GM21381 (cell line): ENCODE measurements around the gene VAT1L.
A peak's percentile ranks its signal among the peaks of the same experiment; 100 is the strongest.

Experiments
- ATAC-seq: cut with Tn5 transposase; IDR thresholded peaks from one replicate; pipeline ENCODE4 v1.9.1; 2021; ENCODE audit warnings: mild to moderate bottlenecking, moderate library complexity; ENCODE audit not compliant: unreplicated experiment

Gene VAT1L

GRCh38 chr16:77868052-77868451 is 79.7 kb downstream of the VAT1L start:
- peak; percentile 15 for ATAC-seq

GRCh38 chr16:77868478-77868877 is 80.1 kb downstream of the VAT1L start:
- peak; percentile 86 for ATAC-seq

DNA sequence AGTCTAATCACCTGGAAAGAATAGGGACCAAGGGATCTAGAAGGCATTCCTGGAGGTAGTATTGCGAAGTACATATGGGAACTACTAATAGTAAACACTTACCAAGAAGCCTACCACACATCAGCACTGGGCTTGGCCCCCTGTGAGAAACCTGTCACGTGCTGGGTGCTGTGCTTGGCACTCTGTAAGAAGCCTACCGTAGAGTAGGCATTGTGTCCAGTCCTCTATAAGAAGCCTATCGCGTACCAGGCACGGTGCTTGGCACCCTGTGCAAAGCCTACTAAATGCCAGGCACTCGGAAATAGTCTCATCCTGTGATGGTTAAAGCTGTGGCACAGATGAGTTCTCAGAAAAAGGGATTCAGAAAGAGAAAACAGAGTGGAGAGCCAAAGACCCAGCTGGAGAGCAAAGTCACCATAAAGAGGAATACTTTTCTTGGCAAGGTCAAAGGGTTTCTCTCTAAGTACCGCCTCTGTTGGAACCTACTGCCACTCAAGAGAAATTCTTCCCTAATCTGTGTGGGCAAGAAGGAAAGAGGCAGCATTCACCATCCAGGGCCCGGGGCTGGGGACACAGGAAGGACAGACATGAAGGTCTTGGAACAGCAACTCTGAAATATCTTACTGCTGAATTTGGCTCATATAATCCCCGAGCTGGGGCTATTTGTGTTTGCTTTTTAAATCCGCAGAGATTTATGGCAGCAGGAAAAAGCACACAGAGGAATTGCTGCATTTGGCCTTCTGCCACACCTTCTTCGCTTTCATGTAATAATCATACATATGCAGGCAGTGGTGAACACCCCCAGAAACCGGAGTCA is 81.8 kb downstream of the VAT1L start:
- no peak for ATAC-seq

- no peak for ATAC-seq
Observed at GRCh38 chr16:77871932-77872331, 83.6 kb downstream of the VAT1L start.

GRCh38 chr16:77873066-77873465 is 84.7 kb downstream of the VAT1L start:
- ATAC-seq = no peak

- ATAC-seq = no peak
Observed at GRCh38 chr16:77874347-77874746, 86.0 kb downstream of the VAT1L start.

- ATAC-seq = no peak
Observed at GRCh38 chr16:77876776-77877175, 88.4 kb downstream of the VAT1L start.

DNA sequence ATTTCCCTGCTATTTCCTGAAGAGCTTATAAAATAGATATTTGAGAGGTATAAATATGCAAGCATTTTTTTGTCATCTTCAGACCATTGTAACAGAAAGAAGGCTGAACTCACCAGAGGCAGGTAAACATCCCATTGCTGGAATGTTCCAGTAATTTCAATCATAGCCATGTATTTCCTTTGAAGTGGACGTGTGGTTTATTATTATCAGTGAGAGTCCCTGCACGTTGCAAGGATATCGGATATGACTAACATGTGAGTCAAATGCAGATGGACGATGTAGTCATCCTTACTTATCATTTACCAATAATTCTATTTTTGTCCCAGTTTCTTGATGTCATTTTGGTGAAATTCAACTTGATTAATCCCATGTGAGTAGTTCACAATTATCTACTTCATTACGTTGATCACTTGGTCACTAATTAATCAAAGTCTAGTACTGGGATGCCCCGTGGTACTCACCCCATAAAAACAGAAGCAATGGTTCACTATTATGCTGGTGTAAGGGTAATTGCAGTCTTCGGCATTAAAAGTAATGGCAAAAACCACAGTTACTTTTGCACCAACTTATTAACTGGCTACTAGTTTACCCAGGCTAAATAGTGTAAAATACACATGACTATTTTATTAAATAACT is 89.5 kb downstream of the VAT1L start:
- ATAC-seq = no peak

DNA sequence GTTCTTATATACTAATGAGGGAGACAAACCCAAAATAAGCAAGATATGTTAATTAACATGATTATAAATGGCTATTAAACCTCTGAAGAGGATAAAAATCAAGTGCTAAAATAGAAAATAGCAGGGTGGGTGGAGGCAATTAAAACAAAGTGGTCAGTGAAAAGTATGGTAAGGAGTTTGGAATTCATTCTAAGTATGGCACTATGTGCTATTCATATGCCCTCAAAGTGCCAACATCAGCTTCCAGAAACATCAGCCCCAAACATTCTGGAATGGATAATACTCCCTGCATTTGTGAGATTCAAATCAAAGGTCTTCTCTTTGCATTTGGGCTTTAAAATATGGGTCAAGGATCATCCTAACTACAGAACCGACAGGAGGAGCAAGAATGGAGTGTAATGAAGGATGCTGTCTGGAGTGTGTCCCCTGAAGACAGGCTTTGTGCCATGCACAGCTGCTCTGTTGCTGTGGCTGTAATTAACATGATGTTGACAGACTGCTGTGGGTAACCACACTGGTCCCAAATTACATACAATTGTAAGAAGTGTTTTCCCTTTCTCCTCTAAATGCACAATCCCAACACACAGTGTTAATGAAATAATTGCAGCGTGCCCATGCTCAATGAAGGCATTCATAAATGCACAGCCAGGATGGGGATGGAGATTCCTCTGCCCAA is 93.1 kb downstream of the VAT1L start:
- ATAC-seq = no peak

GRCh38 chr16:77882358-77882757 is 94.0 kb downstream of the VAT1L start:
- ATAC-seq = no peak

- no peak for ATAC-seq
Observed at GRCh38 chr16:77885571-77886295, 97.4 kb downstream of the VAT1L start.

GRCh38 chr16:77888871-77889270 is 100.5 kb downstream of the VAT1L start:
- no peak for ATAC-seq

- no peak for ATAC-seq
Observed at GRCh38 chr16:77890075-77890474, 101.7 kb downstream of the VAT1L start.

DNA sequence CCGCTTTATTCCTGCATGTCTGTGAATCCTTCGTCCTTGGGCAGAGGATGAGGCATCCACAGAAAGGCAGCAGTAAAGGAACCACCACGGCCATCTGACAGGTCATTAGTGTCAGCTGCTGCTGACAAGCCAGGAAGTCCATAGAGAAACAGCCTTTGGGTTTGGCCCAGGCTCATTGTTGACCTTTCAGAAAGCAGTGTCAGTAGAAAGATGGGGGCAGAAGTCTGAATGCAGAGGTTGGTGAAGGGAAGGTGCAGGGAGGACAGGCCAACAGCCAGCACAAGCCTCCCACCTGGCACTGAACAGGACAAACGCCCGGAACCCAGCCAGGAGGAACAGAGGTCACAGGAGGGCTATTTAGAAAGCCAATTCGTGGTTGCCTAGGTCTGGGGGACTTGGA is 105.8 kb downstream of the VAT1L start:
- no peak for ATAC-seq

DNA sequence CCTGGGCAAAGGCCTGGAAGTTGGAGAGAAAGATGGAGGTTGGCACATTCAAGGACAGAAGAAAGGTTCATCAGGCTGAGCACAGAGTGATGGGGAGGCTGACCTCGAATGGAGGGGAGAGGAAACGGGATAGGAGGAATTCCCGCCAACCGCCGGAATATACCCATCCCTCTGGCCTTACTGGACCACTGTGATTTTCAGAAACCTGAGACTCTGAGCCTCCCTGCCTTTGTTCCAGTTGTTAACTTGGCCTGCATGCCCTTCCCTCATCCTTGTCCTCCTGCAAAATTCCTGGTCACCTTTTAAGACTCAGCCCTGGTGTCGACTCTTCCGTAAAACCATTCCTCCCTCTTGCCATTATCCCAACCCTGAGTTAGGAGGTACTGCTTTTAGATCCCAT is 107.6 kb downstream of the VAT1L start:
- ATAC-seq = no peak

DNA sequence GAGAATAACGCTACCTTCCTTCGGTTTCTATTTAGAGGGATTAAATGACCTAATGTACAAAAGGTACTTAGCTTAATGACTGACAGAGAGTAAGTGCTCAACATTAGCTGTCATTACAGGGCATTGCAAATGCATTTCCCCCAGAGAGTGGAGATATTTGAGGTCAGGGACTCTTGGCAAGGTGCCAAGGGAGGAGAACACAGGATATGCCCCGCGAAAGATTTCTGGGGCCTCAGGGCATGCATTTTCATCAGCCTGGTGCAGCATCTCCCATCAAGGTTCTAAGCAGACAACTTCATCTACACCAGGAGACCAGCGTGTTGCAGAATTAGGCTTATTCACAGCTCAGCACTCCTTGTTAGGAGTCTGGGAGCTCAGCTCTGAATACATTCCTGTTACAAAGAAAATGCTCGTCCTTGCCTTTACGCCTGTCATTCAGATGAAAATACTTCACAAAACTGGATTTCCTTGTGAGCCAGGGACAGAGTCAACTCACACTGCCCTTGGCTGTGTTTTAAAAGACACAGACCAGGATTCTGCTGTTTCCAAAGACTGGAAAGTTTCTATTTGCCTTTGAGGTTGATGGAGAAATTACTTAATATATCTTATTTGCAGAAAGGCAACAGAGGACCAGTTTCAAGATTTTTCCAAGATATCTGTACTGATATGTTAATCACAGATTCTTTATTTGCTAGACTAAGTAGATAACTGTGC is 108.2 kb downstream of the VAT1L start:
- ATAC-seq = no peak

DNA sequence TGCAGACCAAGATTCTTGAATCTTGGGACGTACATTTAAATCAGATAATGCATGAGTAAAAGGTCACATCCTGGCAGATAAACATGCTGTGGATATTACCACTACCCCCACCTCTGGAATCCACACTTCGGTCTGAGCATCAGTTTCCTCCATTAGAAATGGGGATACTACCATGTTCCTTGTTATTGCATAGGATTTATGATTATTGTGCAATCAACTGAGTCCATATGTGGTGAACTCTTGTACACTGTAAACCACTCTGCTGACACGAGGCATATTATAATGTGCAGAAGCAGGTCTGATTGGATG is 108.7 kb downstream of the VAT1L start:
- ATAC-seq = no peak

DNA sequence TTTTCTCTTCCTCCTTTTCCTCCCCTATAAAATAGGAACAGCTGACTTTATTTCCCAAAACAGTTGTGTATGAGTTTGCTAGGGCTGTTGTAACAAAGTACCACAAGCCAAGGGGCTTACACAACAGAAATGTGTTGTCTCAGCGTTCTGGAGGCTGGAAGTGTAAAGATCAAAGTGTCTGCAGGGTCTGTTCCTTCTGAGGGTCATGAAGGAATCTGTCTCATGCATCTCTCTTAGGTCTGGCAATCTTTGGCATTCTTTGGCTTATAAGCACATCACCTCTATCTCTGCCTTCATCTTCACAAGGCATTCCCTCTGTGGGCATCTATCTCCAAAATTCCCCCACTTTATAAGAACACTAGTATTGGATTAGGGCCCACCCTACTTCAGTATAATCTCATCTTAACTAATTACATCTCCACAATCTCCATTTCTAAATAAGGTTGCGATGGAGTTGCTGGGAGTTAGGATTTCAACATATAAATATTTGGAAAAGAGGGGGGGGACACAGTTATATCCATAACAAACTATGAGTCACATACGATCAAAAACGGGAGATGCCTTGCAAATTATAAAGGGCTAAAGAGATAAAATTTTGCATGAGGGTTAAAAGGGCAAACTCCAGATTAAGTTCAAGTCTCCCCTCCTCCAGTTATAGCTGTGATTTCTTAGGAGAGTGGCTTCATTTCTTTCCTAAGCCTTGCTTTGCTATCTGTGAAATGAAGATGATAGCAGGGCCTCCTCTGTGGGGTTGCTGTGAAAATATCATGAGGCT is 109.7 kb downstream of the VAT1L start:
- ATAC-seq = no peak

GRCh38 chr16:77898671-77899211 is 110.4 kb downstream of the VAT1L start:
- ATAC-seq = no peak

DNA sequence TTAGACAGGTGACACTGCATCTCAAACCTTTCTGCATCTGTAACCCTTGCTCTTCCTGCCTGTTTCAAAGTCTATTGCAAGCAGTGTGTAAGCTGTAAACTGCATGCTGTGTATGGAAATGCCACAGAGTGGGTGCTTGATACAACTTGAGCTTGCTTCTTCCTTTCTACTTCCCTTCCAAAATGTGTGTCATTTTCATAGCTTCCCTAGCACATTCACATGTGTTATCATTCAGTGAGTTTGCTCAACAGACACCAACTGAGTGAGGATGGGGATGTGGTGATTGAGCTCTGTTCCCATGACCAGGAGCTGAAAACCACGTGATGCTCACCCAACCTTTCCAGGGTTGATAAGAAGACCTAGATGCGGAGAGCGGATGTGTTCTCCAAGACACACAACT is 111.1 kb downstream of the VAT1L start:
- no peak for ATAC-seq
